IMR-90 (cell line): ENCODE results near the gene KRT36. TPM values are rescaled to one million over a fixed set of nuclear protein-coding genes. Genes with fewer than 3 reads are reported as not detected.

ENCODE experiments used
- ATAC-seq: fragments of 200-7000 bp; cut with Tn5 transposase; 2 replicates; pipeline ENCODE4 v1.9.1; 2020; ENCODE audit warnings: low read depth, mild to moderate bottlenecking, moderate library complexity
- BruUV-seq: library from RNA; stranded (reverse); fragments of 400-500 nt; replicated peaks from 2 replicates; lab custom pipeline; 2021; lab: Mats Ljungman, UMichigan
- CTCF ChIA-PET: fragments of 300-600 bp; formaldehyde crosslinking; extraction: SDS; loops from one replicate; lab custom pipeline; 2021; ENCODE audit warnings: antibody characterized with exemption; lab: Yijun Ruan, JAX
- POLR2A ChIA-PET: fragments of 300-600 bp; sonication (Branson Sonifier 250); formaldehyde crosslinking; loops from one replicate; lab custom pipeline; 2022; ENCODE audit warnings: antibody characterized with exemption; ENCODE audit not compliant: unreplicated experiment; lab: Charles Lee
- DNase-seq: peaks from one replicate; pipeline ENCODE4 v3.0.0; 2013
- H2AFZ ChIP-seq: replicated peaks from 2 replicates; pipeline ENCODE3; 2013; ENCODE audit warnings: low read length, mild to moderate bottlenecking; ENCODE audit not compliant: poor library complexity
- H2AK5ac ChIP-seq: 2 replicates; pipeline ENCODE4 v1.6.1; 2013; ENCODE audit warnings: low read depth, low read length, inconsistent platforms
- H2AK9ac ChIP-seq: replicated peaks from 2 replicates; pipeline ENCODE3; 2013; ENCODE audit warnings: mild to moderate bottlenecking, low read depth, low read length, moderate library complexity; ENCODE audit not compliant: poor library complexity
- H2BK120ac ChIP-seq: 2 replicates; pipeline ENCODE4 v1.6.1; 2013; ENCODE audit warnings: low read depth, low read length, inconsistent platforms
- H2BK15ac ChIP-seq: 3 replicates; pipeline ENCODE4 v1.6.1; 2013; ENCODE audit warnings: low read depth, low read length, inconsistent platforms
- H2BK20ac ChIP-seq: 2 replicates; pipeline ENCODE4 v1.6.1; 2013; ENCODE audit warnings: low read depth, mild to moderate bottlenecking, inconsistent platforms, low read length, moderate library complexity
- H2BK5ac ChIP-seq: 2 replicates; pipeline ENCODE4 v1.6.1; 2013; ENCODE audit warnings: mild to moderate bottlenecking, low read depth, low read length, inconsistent platforms; ENCODE audit not compliant: poor library complexity, severe bottlenecking
- H3K14ac ChIP-seq: replicated peaks from 2 replicates; pipeline ENCODE4 v1.6.1; 2013; ENCODE audit warnings: low read depth, low read length, inconsistent platforms
- H3K18ac ChIP-seq: 2 replicates; pipeline ENCODE4 v1.6.1; 2013; ENCODE audit warnings: low read depth, low read length, control low read depth
- H3K23ac ChIP-seq: 2 replicates; pipeline ENCODE4 v1.6.1; 2013; ENCODE audit warnings: low read depth, low read length, inconsistent platforms
- H3K27ac ChIP-seq: 2 replicates; pipeline ENCODE4 v1.5.1; 2013; ENCODE audit warnings: mild to moderate bottlenecking, control low read depth, low read length; ENCODE audit not compliant: insufficient read depth
- H3K27me3 ChIP-seq: 2 replicates; pipeline ENCODE4 v1.6.1; 2013; ENCODE audit warnings: low read length; ENCODE audit not compliant: control insufficient read depth, insufficient read depth
- H3K36me3 ChIP-seq: 2 replicates; pipeline ENCODE4 v1.6.1; 2013; ENCODE audit warnings: low read length, mixed read lengths; ENCODE audit not compliant: control insufficient read depth, insufficient read depth
- H3K4ac ChIP-seq: 2 replicates; pipeline ENCODE4 v1.6.1; 2013; ENCODE audit warnings: low read depth, low read length, inconsistent platforms
- H3K4me1 ChIP-seq: 2 replicates; pipeline ENCODE4 v1.6.1; 2013; ENCODE audit warnings: low read length, mixed read lengths; ENCODE audit not compliant: control insufficient read depth, insufficient read depth
- H3K4me2 ChIP-seq: 2 replicates; pipeline ENCODE4 v1.6.1; 2013; ENCODE audit warnings: low read depth, mild to moderate bottlenecking, control low read depth, low read length, moderate library complexity
- H3K4me3 ChIP-seq: 2 replicates; pipeline ENCODE4 v1.5.1; 2013; ENCODE audit warnings: low read depth, mild to moderate bottlenecking, control low read depth, low read length, moderate library complexity; ENCODE audit not compliant: insufficient read depth
- H3K56ac ChIP-seq: 2 replicates; pipeline ENCODE4 v1.6.1; 2013; ENCODE audit warnings: low read length, inconsistent platforms; ENCODE audit not compliant: insufficient read depth; ENCODE audit errors: extremely low read depth
- H3K79me1 ChIP-seq, 2 experiments: 2 replicates each; pipeline ENCODE4 v1.6.1; 2013; ENCODE audit warnings: low read length in 2 of 2, inconsistent platforms in 1 of 2, low read depth in 1 of 2
- H3K9ac ChIP-seq: 2 replicates; pipeline ENCODE4 v1.6.1; 2013; ENCODE audit warnings: low read depth, low read length, control low read depth
- H3K9me1 ChIP-seq: 2 replicates; pipeline ENCODE4 v1.6.1; 2013; ENCODE audit warnings: low read length, inconsistent platforms; ENCODE audit not compliant: insufficient read depth
- H3K9me3 ChIP-seq: 2 replicates; pipeline ENCODE4 v1.6.1; 2013; ENCODE audit warnings: low read length; ENCODE audit not compliant: control insufficient read depth, insufficient read depth
- H4K20me1 ChIP-seq: 2 replicates; pipeline ENCODE4 v1.6.1; 2013; ENCODE audit warnings: low read length, inconsistent platforms; ENCODE audit not compliant: insufficient read depth
- H4K5ac ChIP-seq: 2 replicates; pipeline ENCODE4 v1.6.1; 2013; ENCODE audit warnings: mild to moderate bottlenecking, low read depth, low read length, control low read depth
- H4K8ac ChIP-seq, 2 experiments: 2 replicates each; pipeline ENCODE4 v1.6.1; 2013; ENCODE audit warnings: low read depth in 2 of 2, low read length in 2 of 2, control low read depth in 1 of 2, inconsistent platforms in 1 of 2
- H4K91ac ChIP-seq: 2 replicates; pipeline ENCODE4 v1.6.1; 2013; ENCODE audit warnings: low read depth, low read length, inconsistent platforms; ENCODE audit not compliant: insufficient read depth
- MXI1 ChIP-seq: IDR thresholded peaks from 2 replicates; pipeline ENCODE4 v1.6.1; 2012; ENCODE audit warnings: low read depth, mild to moderate bottlenecking, low read length, moderate library complexity, borderline replicate concordance
- WGBS, 2 experiments: methylation state at CpG; one replicate each; pipeline versions ENCODE4 v1.1.5 to v1.1.7; 2013; ENCODE audit warnings: missing lambda C conversion rate in 2 of 2; ENCODE audit not compliant: insufficient read length in 1 of 2; ENCODE audit errors: extremely low coverage in 2 of 2; 5-methylcytosine and 5-hydroxymethylcytosine counted together
- dilution Hi-C: fragments of 300-500 bp; cut with HindIII; formaldehyde crosslinking; loops from one replicate; pipeline ENCODE4 v1.14.3; 2018; ENCODE audit warnings: low sequenced_read_pairs; ENCODE audit not compliant: unreplicated experiment
- in situ Hi-C: fragments of 300-500 bp; cut with MboI; formaldehyde crosslinking; loops from 3 replicates; pipeline ENCODE4 v1.14.3; 2019; ENCODE audit warnings: low sequenced_read_pairs, inconsistent platforms, mixed read lengths
- intact Hi-C: fragments of 100-400 bp; cut with micrococcal nuclease; formaldehyde crosslinking; loops from 2 replicates; pipeline ENCODE4 v1.10.0; 2022
- polyA plus RNA-seq, 3 experiments: library from polyadenylated mRNA; depleted of rRNA; stranded (reverse); fragments of >200 nt; gene quantifications; 2 replicates each; pipeline ENCODE4 v1.2.3, GENCODE V29; 2012; ENCODE audit warnings: low replicate concordance in 1 of 3
- total RNA-seq: library from RNA; depleted of rRNA; stranded (reverse); fragments of >200 nt; gene quantifications from 2 replicates; pipeline ENCODE4 v1.2.3, GENCODE V29; 2012

The KRT36 gene
- total and polyA plus RNA-seq, 2 of the 4 experiments (the other 2 are of a cell fraction): not detected

GRCh38 chr17:41523225-41523593 lies 33.5 kb upstream of the KRT36 start:
- Histone ChIP-seq H3K27ac (no peak overlapping the region), H3K9ac (no peak overlapping the region), H2AFZ (peak overlapping the region; percentile 64), H3K23ac (peak overlapping the region; percentile 6; the same call in 1 of the 2 replicates), H2AK9ac (peak overlapping the region; percentile 35), H4K8ac (peak overlapping the region; percentile 46 to 88; a peak in 3 of 4 replicates), H3K36me3 (no peaks in the 10 kb centered on the region), H3K18ac (peak overlapping the region; percentile 63; the same call in 1 of the 2 replicates), H3K4me1 (peaks cover 27% of the 10 kb centered on the region), H3K4ac (peak overlapping the region; percentile 93), H3K4me2 (no peak overlapping the region), H4K20me1 (no peaks in the 10 kb centered on the region), H2AK5ac (peak overlapping the region; percentile 40; the same call in 1 of the 2 replicates), H2BK15ac (peak overlapping the region; percentile 100; the same call in 2 of the 3 replicates), H2BK5ac (no peak overlapping the region), H3K27me3 (peaks cover 2% of the 10 kb centered on the region; the same call in 1 of the 2 replicates), H3K9me3 (no peaks in the 10 kb centered on the region), H3K9me1 (peaks cover 8% of the 10 kb centered on the region; the same call in 1 of the 2 replicates), H2BK120ac (peak overlapping the region; percentile 96), H4K91ac (peak overlapping the region; percentile 53; the same call in 1 of the 2 replicates), H4K5ac (no peak overlapping the region), H3K14ac (peak overlapping the region; percentile 2; the same call in 1 of the 2 replicates), H3K56ac (no peak overlapping the region), H3K4me3 (no peak overlapping the region), H2BK20ac (peak overlapping the region; percentile 98), H3K79me1 (peaks cover 0 to 4% of the 10 kb centered on the region in 2 experiments; a peak in 1 of 4 replicates)
- in situ Hi-C loops (no loop called here), dilution Hi-C loops (no loop called here), intact Hi-C loops (no loop called here)
- DNase-seq (no peak), ATAC-seq (no peak)
- BruUV-seq: no TSS peak
- no CpG with 5 or more reads among the region's 4 CpGs for WGBS, 2 experiments
- no peak for TF ChIP-seq MXI1
- CTCF ChIA-PET: no interaction called here
- POLR2A ChIA-PET: no interaction called here
